ENCODE measurements around the gene ADARB1. TPM values are rescaled to one million over a fixed set of nuclear protein-coding genes. Genes with fewer than 3 reads are reported as not detected.

Gene ADARB1
- total and polyA plus RNA-seq, 2 donors (not counting 1 experiment from before 2014, with no cell fraction given): 17.1 to 33.3 TPM

DNA sequence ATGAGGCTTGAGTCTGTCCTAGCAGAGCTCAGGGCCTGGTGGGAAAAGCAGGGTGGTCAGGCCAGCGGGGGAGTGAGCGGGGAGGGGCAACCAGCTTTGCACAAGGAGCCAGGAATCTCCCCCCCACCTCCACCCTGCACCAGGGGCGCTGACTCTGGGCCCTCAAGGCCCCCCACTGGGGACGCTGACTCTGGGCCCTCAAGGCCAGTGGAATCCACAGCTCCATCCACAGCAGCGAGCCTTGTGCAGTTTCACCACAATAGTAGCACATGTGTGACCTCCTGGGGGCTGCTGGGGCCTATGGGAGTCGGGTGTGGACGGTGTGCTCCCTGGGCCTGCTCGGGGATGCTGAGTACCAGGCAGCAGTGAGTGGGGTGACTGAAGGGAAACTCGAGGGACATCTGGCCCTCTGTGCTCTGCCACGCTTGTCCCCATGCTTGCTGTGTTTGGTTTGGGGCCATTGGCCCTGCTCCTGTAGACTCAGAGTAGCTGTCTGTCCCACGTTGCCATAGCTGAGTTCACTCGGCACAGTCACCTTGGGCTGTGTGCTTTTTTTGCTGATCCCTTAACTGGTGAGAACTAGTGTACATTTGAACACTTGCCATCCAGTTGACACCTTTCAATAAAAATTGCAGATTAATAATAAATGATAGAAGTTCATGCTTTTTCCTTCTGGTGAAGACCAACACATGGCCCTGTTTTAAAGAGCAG lies 89.2 kb downstream of the ADARB1 start:
- peaks cover 0 to 11% of the 10 kb centered on the region in 2 experiments for H3K36me3 ChIP-seq (replicated peaks in 1 of 2; ENCODE audit: control extremely low read depth in 1 of 2, control insufficient read depth in 1 of 2, extremely low read depth in 1 of 2, insufficient read depth in 2 of 2, low read length in 1 of 2)
- Mint-ChIP-seq H3K9me3 (ENCODE audit: insufficient read depth) (peaks cover 4% of the 10 kb centered on the region), H3K27ac (no peak overlapping the region), H3K4me1 (peaks cover 18% of the 10 kb centered on the region), H3K4me3 (no peak overlapping the region), H3K27me3 (no peaks in the 10 kb centered on the region)
- no peak for TF ChIP-seq EZH2 (IDR thresholded peaks at IDR 0.05; ENCODE audit: borderline replicate concordance, insufficient read depth, low read depth, low read length, poor library complexity, severe bottlenecking)
- TF ChIP-seq, protein P1, sequence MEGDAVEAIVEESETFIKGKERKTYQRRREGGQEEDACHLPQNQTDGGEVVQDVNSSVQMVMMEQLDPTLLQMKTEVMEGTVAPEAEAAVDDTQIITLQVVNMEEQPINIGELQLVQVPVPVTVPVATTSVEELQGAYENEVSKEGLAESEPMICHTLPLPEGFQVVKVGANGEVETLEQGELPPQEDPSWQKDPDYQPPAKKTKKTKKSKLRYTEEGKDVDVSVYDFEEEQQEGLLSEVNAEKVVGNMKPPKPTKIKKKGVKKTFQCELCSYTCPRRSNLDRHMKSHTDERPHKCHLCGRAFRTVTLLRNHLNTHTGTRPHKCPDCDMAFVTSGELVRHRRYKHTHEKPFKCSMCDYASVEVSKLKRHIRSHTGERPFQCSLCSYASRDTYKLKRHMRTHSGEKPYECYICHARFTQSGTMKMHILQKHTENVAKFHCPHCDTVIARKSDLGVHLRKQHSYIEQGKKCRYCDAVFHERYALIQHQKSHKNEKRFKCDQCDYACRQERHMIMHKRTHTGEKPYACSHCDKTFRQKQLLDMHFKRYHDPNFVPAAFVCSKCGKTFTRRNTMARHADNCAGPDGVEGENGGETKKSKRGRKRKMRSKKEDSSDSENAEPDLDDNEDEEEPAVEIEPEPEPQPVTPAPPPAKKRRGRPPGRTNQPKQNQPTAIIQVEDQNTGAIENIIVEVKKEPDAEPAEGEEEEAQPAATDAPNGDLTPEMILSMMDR (IDR thresholded peaks at IDR 0.05): no peak
- no peaks in the 10 kb centered on the region for H3K27me3 ChIP-seq (replicated peaks in 1 of 4; ENCODE audit: control extremely low read depth in 1 of 4, control insufficient read depth in 3 of 4, insufficient read depth in 4 of 4, low read length in 3 of 4)
- WGBS (ENCODE audit: insufficient coverage): 92% methylated on average over 9 of the region's 12 CpGs
- intact Hi-C loops (cut with micrococcal nuclease): no loop called here
- peaks cover 51% of the 10 kb centered on the region for H4K20me1 ChIP-seq (ENCODE audit: control insufficient read depth, insufficient read depth, low read length, poor library complexity, severe bottlenecking)
- peaks cover 2 to 22% (median 17%) of the 10 kb centered on the region in 3 donors for H3K9me3 ChIP-seq (ENCODE audit: control extremely low read depth in 1 of 3, control insufficient read depth in 2 of 3, insufficient read depth in 1 of 3, low read length in 2 of 3)
- H3K79me2 ChIP-seq (ENCODE audit: control insufficient read depth, insufficient read depth, low read length): peaks cover 42% of the 10 kb centered on the region
- no peak overlapping the region for H3K4me3 ChIP-seq (ENCODE audit: control extremely low read depth in 1 of 5, extremely low read depth in 1 of 5, insufficient read depth in 1 of 5, low read depth in 2 of 5, low read length in 4 of 5)
- H3K4me2 ChIP-seq (replicated peaks; ENCODE audit: low read depth, low read length, poor library complexity, severe bottlenecking): no peak overlapping the region
- no peak overlapping the region for H3K9ac ChIP-seq (ENCODE audit: low read length)
- ATAC-seq (ENCODE audit: low read depth): no peak
- H3K27ac ChIP-seq (ENCODE audit: low read length in 2 of 2): no peak overlapping the region
- H3K4me1 ChIP-seq (ENCODE audit: control insufficient read depth in 2 of 2, insufficient read depth in 2 of 2, low read length in 2 of 2): peaks cover 12 to 14% of the 10 kb centered on the region in 2 donors
- ChIA-PET POLR2A (no interaction called here), CTCF (interaction anchor here (2.3 kb wide), 1 partner anchor 25 kb away, joined by 6 read pairs; no protein-coding TSS in a partner anchor)
- no peak overlapping the region for H2AFZ ChIP-seq (ENCODE audit: insufficient read depth, low read depth, low read length, poor library complexity, severe bottlenecking)
- no peak for DNase-seq

GRCh38 chr21:45164124-45164511 lies 89.7 kb downstream of the ADARB1 start:
- CTCF ChIA-PET: interaction anchor here (2.3 kb wide), 1 partner anchor 26 kb away, joined by 6 read pairs; no protein-coding TSS in a partner anchor
- DNase-seq (no peak), ATAC-seq (ENCODE audit: low read depth) (no peak)
- no peak overlapping the region for H3K4me2 ChIP-seq (replicated peaks; ENCODE audit: low read depth, low read length, poor library complexity, severe bottlenecking)
- H3K4me3 ChIP-seq (ENCODE audit: control extremely low read depth in 1 of 5, extremely low read depth in 1 of 5, insufficient read depth in 1 of 5, low read depth in 2 of 5, low read length in 4 of 5): no peak overlapping the region
- Mint-ChIP-seq H3K9me3 (ENCODE audit: insufficient read depth) (peaks cover 1% of the 10 kb centered on the region), H3K4me1 (peaks cover 14% of the 10 kb centered on the region), H3K27ac (no peak overlapping the region), H3K27me3 (no peaks in the 10 kb centered on the region), H3K4me3 (no peak overlapping the region)
- WGBS (ENCODE audit: insufficient coverage): 83% methylated on average over 12 of the region's 12 CpGs
- no peak overlapping the region for H3K27ac ChIP-seq (ENCODE audit: low read length in 2 of 2)
- no peak overlapping the region for H2AFZ ChIP-seq (ENCODE audit: insufficient read depth, low read depth, low read length, poor library complexity, severe bottlenecking)
- peaks cover 2 to 19% (median 12%) of the 10 kb centered on the region in 3 donors for H3K9me3 ChIP-seq (ENCODE audit: control extremely low read depth in 1 of 3, control insufficient read depth in 2 of 3, insufficient read depth in 1 of 3, low read length in 2 of 3)
- no peak overlapping the region for H3K9ac ChIP-seq (ENCODE audit: low read length)
- intact Hi-C loops (cut with micrococcal nuclease): no loop called here
- peaks cover 0 to 11% of the 10 kb centered on the region in 2 experiments for H3K36me3 ChIP-seq (replicated peaks in 1 of 2; ENCODE audit: control extremely low read depth in 1 of 2, control insufficient read depth in 1 of 2, extremely low read depth in 1 of 2, insufficient read depth in 2 of 2, low read length in 1 of 2)
- no peaks in the 10 kb centered on the region for H3K27me3 ChIP-seq (replicated peaks in 1 of 4; ENCODE audit: control extremely low read depth in 1 of 4, control insufficient read depth in 3 of 4, insufficient read depth in 4 of 4, low read length in 3 of 4)
- POLR2A ChIA-PET: no interaction called here
- peaks cover 10 to 13% of the 10 kb centered on the region in 2 donors for H3K4me1 ChIP-seq (ENCODE audit: control insufficient read depth in 2 of 2, insufficient read depth in 2 of 2, low read length in 2 of 2)
- peaks cover 55% of the 10 kb centered on the region for H4K20me1 ChIP-seq (ENCODE audit: control insufficient read depth, insufficient read depth, low read length, poor library complexity, severe bottlenecking)
- peaks cover 45% of the 10 kb centered on the region for H3K79me2 ChIP-seq (ENCODE audit: control insufficient read depth, insufficient read depth, low read length)
- no peak for TF ChIP-seq EZH2 (IDR thresholded peaks at IDR 0.05; ENCODE audit: borderline replicate concordance, insufficient read depth, low read depth, low read length, poor library complexity, severe bottlenecking)
- TF ChIP-seq, protein P1 (IDR thresholded peaks at IDR 0.05): no peak

Data from B cell (primary cell).